G401.6 (cell line): ENCODE data around the gene ADM2.

Experiments used
- FAIRE-seq: peaks from 2 replicates; lab custom pipeline; 2012; peaks lifted over from hg19 to GRCh38; lab: Jason Lieb, UNC

Gene ADM2

DNA sequence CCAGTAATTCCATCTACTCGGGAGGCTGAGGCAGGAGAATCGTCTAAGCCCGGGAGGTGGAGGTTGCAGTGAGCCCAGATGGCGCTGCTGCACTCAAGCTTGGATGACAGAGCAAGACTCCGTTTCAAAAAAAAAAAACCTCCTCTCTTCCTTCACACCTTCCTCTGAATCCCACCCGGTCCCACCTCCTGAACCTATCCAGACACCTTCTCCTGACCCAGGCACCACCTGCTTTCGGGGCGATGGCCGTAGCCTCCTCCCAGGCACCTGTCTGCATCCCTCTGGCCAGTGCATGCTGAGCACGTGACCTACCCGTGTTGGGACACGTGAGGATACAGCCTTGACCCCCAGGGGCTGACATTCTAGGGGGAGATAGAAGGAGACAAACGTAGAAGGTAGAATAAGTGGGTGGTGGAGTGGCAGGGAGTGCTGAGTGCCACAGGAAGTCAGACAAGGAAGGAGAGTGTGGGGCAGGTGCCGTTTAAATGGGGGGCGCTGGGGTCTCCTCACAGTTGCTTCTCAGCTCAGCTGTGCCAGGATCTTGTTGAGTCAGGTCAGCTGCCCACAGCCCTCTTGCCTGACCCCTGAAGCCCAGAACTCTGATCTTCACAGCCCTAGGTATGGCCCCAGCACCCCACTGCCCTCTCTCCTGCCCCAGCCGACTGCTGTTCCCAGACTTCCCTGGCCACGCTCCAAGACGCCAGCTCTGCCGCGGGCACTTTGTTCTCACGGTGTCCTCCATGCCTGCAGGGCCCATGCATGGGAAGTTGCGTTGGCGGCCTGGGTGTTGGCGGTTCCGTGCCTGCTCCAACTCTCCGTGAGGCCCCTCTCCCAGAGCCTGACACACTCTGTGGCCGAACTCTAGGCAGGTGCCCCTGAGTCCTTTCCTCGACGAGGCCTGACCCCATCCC lies 4.1 kb downstream of the ADM2 start:
- no peak for FAIRE-seq

DNA sequence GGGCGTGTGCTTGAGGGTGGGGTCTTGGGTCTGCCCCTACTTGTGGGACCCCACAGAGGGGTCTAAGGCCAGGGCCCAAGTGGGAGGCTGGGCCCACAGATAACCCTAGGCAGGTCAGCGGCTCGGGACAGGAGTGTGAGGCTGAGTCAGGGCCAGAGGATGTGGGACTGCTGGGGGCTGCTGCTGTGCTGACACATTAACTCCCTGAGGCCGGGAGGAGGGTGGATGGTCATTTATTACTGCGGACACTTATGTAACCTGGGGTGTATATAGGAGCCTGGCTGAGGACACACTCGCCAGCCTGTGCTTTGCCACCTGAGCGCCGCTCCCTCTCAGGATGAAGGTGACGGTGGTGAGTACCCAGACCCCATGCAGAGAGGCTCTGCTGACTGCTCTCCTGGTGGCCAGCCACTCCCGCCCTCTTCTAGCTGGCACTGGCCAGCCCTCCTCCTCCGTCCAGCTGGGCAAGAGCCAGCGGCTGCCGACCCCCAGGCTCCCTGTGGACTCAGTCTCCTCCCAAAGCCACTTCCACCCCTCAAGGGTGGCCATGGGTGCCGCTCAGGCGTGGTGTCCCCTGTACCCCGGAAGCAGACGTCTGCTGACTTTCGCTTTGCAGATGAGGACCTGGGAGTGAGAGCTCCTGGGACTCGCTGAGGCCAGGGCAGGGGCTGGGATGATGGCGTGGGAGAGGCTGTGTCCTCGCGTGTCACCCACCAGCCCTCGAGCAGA lies 5.4 kb downstream of the ADM2 start, which contains the start of gene MIOX:
TSS of gene MIOX (plus strand) at position 299 of the 729 bp plus-strand sequence. CDS start at position 338, 39 bp downstream.
- FAIRE-seq: no peak

DNA sequence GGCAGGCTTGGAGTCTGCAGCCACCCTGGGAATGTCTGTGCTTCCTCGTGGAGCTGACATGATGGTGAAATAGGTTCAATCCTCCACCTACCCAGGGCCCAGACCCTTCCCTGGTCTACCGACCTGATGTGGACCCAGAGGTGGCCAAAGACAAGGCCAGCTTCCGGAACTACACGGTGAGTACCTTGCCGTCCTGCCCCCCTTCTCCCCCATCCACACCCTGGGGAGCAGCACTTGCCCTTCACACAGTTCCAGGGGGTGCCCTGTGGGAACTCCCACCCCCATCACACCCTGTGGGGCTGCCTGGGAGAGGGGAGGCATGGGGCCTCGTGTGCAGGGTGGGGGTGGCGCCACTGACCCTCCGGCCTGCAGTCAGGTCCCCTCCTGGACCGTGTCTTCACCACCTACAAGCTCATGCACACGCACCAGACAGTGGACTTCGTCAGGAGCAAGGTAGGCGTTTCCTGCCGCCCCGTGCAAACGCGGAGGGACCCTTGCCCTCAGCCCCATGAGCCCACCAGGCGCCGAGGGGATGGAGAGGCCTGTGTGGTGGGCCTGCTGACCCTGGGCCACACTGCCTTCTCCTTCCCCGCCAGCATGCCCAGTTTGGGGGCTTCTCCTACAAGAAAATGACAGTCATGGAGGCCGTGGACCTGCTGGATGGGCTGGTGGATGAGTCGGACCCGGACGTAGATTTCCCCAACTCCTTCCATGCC lies 6.1 kb downstream of the ADM2 start:
- no peak for FAIRE-seq

DNA sequence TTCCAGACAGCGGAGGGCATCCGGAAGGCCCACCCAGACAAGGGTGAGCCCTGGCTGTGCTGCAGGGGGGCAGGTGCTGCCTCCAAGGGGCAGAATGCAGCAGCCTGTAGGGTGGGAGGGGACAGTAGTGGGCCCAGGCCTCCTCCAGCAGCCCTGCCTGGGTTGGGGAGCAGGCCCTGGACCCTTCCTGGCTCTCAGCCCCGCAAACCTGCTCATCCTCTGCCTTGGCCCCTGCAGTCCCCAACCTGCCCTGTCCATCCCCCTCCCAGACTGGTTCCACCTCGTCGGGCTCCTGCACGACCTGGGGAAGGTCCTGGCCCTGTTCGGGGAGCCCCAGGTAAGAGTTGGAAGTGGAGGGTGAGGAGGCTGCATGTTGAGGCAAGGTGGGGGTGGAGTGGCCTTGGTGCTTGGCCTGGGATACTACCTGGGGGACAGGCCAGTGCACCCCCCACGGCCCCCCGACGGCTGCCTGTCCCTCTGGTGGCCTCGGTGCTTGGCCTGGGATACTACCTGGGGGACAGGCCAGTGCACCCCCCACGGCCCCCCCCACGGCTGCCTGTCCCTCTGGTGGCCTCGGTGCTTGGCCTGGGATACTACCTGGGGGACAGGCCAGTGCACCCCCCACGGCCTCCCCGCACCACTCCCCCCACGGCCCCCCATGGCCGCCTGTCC lies 6.8 kb downstream of the ADM2 start:
- no peak for FAIRE-seq

DNA sequence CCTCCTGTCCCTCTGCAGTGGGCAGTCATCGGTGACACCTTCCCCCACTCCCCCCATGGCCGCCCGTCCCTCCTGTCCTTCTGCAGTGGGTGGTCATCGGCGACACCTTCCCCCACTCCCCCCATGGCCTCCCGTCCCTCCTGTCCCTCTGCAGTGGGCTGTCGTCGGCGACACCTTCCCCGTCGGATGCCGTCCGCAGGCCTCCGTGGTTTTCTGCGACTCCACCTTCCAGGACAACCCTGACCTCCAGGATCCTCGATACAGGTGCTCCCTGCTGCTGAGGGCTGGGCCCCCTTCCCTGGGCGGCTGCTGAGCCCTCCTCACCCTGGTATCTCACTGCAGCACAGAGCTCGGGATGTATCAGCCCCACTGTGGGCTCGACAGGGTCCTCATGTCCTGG lies 7.5 kb downstream of the ADM2 start:
- FAIRE-seq: no peak

DNA sequence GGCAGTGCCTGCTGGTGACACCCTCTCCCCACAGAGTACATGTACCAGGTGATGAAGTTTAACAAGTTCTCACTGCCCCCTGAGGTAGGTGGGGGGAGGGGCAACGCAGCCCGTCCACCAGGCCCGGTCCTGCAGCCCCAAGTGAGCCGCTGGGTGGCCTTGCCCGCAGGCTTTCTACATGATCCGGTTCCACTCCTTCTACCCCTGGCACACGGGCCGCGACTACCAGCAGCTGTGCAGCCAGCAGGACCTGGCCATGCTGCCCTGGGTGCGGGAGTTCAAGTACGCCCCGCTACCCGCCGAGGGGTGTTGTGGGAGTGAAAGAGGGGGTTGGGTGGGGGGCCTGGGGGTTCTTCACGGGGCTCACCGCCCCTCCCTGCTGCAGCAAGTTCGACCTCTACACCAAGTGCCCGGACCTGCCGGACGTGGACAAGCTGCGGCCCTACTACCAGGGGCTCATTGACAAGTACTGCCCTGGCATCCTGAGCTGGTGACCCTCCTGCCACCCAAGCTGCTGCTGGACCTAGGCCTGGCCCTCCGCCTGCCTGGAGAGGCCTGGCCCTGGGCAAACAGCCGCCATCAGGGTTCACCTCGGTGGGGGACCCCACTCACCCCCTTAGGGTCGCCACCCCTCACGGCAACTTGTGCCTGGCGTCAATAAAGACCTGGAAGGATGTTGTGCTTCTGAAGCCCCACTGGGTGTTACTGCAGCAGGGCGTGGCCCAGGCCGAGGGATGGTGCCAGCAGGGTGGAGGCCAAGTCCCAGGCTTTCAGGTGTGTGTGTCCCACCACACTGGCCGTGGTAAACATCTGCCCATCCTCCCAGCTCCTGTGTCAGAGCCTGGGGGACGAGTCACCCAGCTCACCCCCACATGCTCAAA lies 8.3 kb downstream of the ADM2 start:
- FAIRE-seq: no peak

DNA sequence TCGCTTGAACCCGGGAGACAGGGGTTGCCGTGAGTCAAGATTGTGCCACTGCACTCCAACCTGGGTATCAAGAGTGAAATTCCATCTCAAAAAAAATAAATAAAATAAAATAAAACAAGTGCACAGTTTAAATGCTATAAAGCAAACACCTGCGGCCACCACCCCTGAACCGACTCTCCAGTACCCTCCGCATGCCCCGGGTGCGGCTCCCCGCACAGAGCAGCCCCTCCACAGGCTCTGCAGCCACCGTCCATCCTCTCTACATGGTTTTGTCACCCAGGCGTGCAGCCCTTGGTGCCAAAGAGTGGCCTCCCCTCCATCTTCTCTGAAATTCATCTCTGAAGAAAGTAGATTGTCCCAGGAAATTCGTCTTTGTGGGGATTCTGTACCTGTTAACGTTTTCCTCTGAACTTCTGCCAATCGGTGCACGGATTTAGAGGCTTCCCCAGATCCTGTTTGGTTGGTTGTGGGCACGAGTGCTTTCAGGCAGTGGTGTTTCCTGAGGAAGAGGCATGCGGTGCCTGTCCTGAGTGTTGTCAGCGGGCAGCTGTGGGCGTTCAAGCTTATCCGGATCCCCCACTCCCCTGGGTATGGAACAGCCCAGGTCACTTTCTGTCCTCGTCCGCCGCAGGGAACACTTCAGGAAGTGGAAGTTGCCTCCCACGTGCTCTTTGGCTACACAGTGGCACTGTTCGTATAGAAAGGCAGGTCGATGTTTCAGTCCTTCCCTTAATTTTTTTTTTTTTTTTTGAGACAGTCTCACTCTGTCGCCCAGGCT lies 9.4 kb downstream of the ADM2 start:
- no peak for FAIRE-seq

DNA sequence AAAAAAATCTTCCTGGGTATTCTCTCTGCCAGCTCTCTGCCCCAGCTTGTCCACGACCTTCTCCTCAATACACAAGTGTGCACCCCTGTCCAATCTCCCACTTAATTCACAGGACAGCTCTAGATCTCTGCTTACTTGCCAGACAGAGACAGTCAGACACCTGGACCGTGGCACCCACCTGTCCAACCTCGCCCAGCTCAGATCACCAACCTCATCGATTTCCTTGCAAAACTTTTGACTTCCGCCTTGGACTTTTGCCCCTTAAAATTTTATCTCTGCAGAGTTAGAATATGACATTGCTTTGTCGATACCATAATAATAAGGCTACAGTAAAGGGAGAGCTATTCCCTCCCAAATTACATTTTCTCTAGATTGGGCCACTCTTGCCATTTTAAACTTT lies 15.8 kb downstream of the ADM2 start:
- no peak for FAIRE-seq

DNA sequence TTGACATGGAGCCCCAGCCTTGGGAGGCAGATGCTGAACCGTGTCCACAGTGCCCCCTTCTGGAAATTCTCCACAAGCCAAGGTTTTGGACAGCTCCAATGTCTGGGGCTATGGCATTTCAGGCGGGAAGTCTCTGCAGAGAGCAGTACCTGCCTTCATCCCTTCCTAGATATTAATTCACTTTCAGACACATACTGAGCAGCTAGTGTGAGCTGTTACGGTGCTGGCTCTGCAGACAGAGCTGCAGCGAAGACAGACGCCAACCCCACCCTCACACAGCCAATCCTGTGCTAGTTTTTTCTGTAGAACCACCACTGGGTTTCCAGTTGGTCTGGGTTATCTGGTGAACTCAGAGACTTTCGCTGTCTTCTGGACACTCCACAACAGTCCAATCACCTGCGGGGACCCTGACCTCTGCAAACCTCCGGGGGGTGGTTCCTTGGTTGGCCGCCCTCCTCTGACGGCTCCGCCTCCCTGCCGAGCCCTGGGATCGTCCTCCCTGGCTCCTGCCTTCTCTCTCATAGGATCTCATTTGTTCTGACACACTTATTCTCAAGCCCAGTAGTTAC lies 17.1 kb downstream of the ADM2 start:
- peak; percentile 96 for FAIRE-seq

DNA sequence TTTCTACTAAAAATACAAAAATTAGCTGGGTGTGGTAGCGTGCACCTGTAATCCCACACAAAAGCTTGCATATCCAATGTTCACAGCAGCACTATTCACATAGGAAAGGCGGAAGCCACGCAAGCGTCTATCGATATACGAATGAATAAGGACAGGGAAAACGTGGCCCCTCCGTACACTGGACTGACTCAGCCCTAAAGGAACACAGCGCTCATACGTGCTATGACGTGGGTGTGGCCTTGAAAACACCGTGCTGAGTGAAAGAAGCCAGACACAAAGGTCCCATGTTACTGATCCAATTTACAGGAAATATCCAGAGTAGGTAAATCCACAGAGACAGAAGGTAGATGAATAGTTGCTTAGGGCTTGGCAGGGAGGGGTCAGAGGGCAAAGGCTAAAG lies 19.1 kb downstream of the ADM2 start:
- no peak for FAIRE-seq

DNA sequence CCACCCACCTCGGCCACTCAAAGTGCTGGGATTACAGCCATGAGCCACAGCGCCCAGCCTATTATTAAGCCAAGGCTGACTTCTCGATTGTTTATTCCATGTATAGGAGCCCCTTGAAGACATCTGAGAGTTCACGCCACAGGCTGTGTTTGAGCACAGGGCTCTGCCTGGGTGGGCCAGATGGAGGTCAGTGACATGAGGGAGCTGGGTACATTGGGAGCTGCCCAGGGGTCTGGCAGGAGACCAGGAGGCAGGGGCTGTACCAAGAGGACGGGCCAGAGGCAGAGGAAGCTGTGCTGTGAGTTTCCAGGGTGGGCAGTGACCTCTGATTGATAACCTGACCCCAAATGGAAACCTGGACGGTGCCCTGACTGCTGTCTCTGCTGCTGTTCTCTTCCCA lies 20.8 kb downstream of the ADM2 start:
- FAIRE-seq: no peak

DNA sequence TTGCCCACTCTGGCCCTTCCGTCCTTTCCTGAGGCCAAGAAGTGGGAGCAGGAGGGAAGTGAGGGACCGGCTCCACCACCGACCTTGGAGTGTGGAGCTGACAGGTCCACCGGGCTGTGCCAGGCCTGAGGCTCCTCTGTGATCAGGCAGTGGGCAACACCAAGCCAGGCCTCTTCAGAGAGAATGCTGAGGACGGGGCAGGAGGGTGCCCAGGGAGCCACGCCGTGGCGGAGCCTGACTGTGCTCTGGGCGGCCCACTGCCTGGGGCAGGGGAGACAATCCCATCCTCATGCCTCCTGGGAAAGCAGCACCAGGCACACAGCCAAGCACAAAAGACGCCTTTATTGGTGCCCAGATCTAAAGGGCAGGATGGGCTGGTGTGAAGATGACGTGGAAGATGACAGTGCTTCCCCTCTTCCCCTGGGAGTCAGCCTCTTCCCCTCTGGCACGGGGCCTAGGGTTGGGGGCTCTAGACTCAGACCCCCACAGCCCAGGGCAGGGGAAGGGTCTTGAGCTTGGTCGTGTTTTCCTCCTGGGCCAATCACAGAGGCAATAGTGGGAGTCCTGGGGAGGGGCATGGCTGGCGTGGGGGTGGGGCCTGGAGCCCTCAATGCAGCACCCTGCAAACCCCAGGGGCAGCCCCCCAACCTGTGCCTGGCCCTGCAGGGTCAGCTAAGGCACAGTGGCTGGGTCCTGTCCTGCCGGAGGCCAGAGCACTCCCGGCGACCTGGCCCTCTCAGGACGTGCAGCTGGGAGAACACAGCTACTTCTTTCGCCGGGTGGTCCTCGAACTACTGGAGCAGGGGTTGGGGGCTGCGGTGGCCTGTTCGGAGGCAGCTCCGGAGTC lies 21.5 kb downstream of the ADM2 start:
- FAIRE-seq: no peak

DNA sequence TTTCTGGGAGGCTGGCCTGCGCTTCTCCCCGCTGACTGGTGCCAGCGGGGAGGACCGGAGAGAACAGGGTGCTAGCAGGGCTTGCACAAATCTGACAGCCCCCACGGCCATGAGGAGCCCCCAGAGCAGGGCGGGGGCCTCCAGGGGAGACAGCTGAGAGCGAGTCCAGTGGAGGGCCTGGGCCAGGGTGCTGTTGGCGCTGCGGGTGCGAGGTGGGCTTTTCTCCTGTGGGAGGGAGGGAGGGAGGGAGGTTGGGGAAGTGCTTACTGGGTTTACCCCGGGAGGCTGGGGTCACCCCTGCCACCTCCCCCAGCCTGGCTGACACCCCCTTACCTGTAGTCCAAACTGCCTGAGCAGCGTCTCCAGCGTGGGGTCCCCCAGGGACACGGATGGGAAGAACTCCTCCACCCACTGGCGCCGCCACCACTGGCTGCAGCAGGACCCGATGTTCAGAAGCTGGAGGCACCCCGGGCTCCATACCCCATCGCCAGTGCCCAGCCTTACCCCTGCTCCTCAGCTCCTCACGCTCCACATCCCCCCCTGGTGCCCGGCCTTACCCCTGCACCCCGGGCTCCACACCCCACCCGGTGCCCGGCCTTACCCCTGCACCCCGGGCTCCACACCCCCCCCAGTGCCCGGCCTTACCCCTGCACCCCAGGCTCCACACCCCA lies 22.3 kb downstream of the ADM2 start:
- FAIRE-seq: no peak

DNA sequence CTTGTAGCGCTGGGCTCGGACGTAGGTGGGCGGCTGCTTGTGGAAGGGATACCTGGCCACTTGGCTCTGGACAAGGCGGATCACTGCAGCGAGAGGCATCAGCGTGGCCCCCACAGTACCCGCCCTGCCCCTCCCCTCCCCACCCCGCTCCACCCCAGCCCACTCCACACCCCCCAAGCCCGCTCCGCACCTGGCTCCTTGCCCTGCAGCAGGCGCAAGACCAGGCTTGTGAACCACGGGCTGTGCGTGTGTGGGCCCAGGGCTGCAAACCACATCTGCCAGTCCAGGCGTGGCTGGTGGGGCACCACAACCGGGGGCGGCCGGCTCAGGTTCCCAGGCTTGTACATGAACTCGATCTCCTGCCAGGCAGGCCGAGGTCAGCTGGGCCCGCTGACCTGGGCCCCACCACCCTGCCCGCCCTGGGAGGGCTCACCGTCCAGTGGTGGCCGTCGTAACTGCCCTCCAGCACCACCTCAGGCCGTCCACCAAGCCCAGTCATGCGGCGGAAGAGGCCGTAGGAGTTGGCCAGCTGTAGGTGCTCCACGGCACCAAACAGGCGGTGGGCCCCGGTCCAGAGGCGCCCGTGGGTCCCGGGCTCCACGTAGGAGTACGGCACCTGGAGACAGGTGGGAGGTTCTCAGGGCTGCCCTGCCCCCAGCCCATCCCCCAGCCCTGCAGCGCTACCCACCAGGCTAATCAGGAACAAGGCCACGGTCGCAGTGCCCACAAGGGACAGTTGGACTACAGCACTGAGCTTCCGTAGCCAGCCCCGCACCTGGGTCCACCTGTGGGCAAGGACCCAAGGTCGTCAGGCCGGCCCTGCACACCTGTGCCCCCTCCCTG lies 23.2 kb downstream of the ADM2 start:
- no peak for FAIRE-seq

DNA sequence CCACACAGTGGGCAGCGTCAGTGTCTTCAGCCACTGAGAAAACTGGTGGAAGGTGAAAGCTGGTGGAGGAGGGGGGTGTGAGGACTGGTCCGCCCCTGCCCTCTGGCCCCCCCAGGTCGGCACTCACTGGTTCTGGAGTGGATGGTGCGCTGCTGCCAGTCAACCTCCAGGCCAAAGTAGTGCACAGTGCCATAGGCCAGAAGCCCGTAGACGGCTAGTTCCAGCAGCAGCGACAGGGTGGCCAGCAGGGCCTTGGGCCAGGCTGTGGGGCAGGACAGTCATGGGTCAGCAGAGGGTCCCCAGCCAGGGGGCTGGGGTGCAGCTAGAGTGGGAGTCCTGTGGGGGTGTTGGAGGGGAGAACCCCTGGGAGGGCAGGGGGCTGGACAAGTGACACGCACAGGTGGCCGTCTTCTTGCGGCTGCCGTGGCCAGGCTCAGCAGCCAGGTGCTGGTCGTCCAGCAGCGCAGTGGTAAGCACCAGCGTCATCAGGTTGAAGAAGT lies 24.0 kb downstream of the ADM2 start:
- no peak for FAIRE-seq

DNA sequence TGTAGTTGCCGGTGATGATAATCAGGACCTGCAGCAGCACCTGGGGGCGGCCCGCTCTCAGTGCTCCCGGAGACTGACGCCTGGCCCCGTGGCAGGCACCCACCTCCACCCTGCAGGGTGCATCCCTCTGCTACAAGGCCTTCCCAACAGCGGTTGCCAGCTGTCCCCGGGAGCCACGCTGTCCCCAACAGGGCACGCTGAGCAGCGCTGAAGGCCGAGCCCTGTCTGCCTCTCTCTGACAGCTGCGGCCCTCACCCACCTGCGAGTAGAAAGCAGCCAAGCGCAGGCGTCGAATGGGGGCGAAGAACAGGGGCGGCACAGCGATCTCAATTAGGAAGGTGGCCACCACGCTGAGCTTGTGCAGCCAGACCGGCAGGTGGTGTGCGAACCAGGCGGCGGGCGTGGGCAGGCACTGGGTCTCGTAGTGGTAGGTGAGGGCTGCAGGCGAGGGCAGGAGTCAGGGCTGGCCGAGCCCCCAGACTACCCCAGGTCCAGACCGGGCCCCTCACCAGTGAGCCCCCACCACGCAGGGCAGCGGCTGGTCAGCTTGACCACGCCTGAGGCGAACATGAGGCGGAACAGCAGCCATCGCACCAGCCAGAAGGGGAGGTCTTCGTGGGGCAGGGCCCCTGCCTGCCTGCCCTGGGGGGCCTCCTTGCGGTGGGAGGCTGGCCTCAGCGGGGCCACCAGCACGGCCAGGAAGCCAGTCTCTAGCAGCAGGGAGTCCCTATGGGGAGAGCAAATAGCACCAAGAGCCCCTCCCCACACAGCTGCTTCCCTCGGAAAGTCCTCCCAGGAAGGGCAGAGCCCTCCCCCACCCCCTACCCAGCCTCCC lies 24.6 kb downstream of the ADM2 start:
- no peak for FAIRE-seq
